K562 (cell line): ENCODE data around the gene MUC5B. TPM values are rescaled to one million over a fixed set of nuclear protein-coding genes. Genes with fewer than 3 reads are reported as not detected.
A peak's percentile ranks its signal among the peaks of the same experiment; 100 is the strongest.

Experiments used
- ATAC-seq: fragments of 200-7000 bp; cut with Tn5 transposase; 3 replicates; pipeline ENCODE4 v1.9.1; 2020; ENCODE audit warnings: moderate library complexity
- BruUV-seq: library from RNA; stranded (reverse); fragments of 400-500 nt; replicated peaks from 2 replicates; lab custom pipeline; 2021; lab: Mats Ljungman, UMichigan
- CTCF ChIA-PET: fragments of 300-600 bp; formaldehyde crosslinking; extraction: SDS; loops from one replicate; lab custom pipeline; 2021; ENCODE audit warnings: low intra/inter-chr PET ratio; lab: Yijun Ruan, JAX
- POLR2A ChIA-PET: fragments of 300-600, 350-650 bp; sonication (Branson Sonifier 250); formaldehyde crosslinking; extraction: SDS; loops from one replicate; lab custom pipeline; 2021; ENCODE audit warnings: antibody characterized with exemption, inconsistent platforms; lab: Yijun Ruan, JAX
- DNase-seq, 4 experiments: peaks; one replicate each; pipeline versions ENCODE4 v3.0.0 to v3.0.0-alpha.2; 2011 to 2018; ENCODE audit warnings: low spot score in 3 of 4, mixed read lengths in 3 of 4; ENCODE audit errors: extremely low read depth in 1 of 4
- FAIRE-seq: peaks from 2 replicates; lab custom pipeline; 2011; peaks lifted over from hg19 to GRCh38; lab: Jason Lieb, UNC
- H2AFZ ChIP-seq: 2 replicates; pipeline ENCODE4 v1.6.0; 2011; ENCODE audit warnings: low read depth, low read length, control low read depth, inconsistent platforms
- H3K27ac ChIP-seq: fragments of 200-600 bp; 3 replicates; pipeline ENCODE4 v1.8.0; 2011; ENCODE audit warnings: low read depth, mild to moderate bottlenecking, control low read depth, inconsistent platforms, low read length, moderate library complexity, mixed read lengths; ENCODE audit errors: extremely low read depth
- H3K27me3 ChIP-seq, 2 experiments: fragments of 300-600 bp in 1 of 2; 2 replicates in 1 of 2; 3 replicates in 1 of 2; pipeline versions ENCODE4 v1.6.0 to v1.8.0; 2011; ENCODE audit warnings: inconsistent platforms in 2 of 2, low read length in 2 of 2, mild to moderate bottlenecking in 1 of 2, mixed read lengths in 1 of 2, moderate library complexity in 1 of 2; ENCODE audit not compliant: control insufficient read depth in 2 of 2, insufficient read depth in 2 of 2
- H3K36me3 ChIP-seq: fragments of 300-600 bp; 3 replicates; pipeline ENCODE4 v1.8.0; 2011; ENCODE audit warnings: mild to moderate bottlenecking, low read length, inconsistent platforms; ENCODE audit not compliant: control insufficient read depth, insufficient read depth
- H3K4me1 ChIP-seq, 2 experiments: fragments of 200-600 bp in 1 of 2; replicated peaks in 1 of 2; 2 replicates in 1 of 2; 3 replicates in 1 of 2; pipeline versions ENCODE4 v1.5.1 to v1.8.0; 2011; ENCODE audit warnings: inconsistent platforms in 2 of 2, low read length in 2 of 2, mild to moderate bottlenecking in 1 of 2, mixed read lengths in 1 of 2, moderate library complexity in 1 of 2; ENCODE audit not compliant: control insufficient read depth in 2 of 2, insufficient read depth in 2 of 2
- H3K4me2 ChIP-seq: 2 replicates; pipeline ENCODE4 v1.6.1; 2011; ENCODE audit warnings: low read length, control low read depth, inconsistent platforms, mixed read lengths; ENCODE audit not compliant: insufficient read depth
- H3K4me3 ChIP-seq: fragments of 200-600 bp; sonication (generic), shearing (Covaris generic); 2 replicates; pipeline ENCODE4 v1.5.1; 2016; ENCODE audit warnings: control low read depth, inconsistent platforms
- H3K79me2 ChIP-seq: fragments of 200-600 bp; 3 replicates; pipeline ENCODE4 v1.8.0; 2011; ENCODE audit warnings: low read length, inconsistent platforms; ENCODE audit not compliant: control insufficient read depth, insufficient read depth
- H3K9ac ChIP-seq, 2 experiments: 2 replicates each; pipeline versions ENCODE4 v1.6.0 to v1.6.1; 2011; ENCODE audit warnings: low read depth in 2 of 2, low read length in 2 of 2, control low read depth in 1 of 2, inconsistent platforms in 1 of 2, mild to moderate bottlenecking in 1 of 2, mixed read lengths in 1 of 2; ENCODE audit not compliant: insufficient read depth in 1 of 2
- H3K9me1 ChIP-seq: one replicate; pipeline ENCODE4 v1.6.0; 2011; ENCODE audit warnings: inconsistent platforms, mild to moderate bottlenecking, low read length, moderate library complexity; ENCODE audit not compliant: control insufficient read depth, insufficient read depth
- H3K9me3 ChIP-seq: replicated peaks from 2 replicates; pipeline ENCODE4 v1.5.1; 2011; ENCODE audit warnings: low read depth, low read length, inconsistent platforms; ENCODE audit not compliant: control insufficient read depth, insufficient read depth
- H4K20me1 ChIP-seq: replicated peaks from 2 replicates; pipeline ENCODE4 v1.6.1; 2011; ENCODE audit warnings: low read length, inconsistent platforms, mixed read lengths; ENCODE audit not compliant: control insufficient read depth, insufficient read depth
- EHMT2 ChIP-seq: fragments of 450-650 bp; IDR thresholded peaks from 2 replicates; pipeline ENCODE4 v1.6.1; 2018; ENCODE audit warnings: antibody characterized with exemption
- NR2C1 ChIP-seq, 2 experiments: fragments of 450-650 bp; IDR thresholded peaks; 2 replicates each; pipeline ENCODE4 v1.6.1; 2017; ENCODE audit warnings: mild to moderate bottlenecking in 2 of 2, antibody characterized with exemption in 1 of 2, inconsistent platforms in 1 of 2, missing compliant biosample characterization in 1 of 2, missing genetic modification characterization in 1 of 2
- PHF8 ChIP-seq: fragments of 200-600 bp; sonication (generic); IDR thresholded peaks from 2 replicates; pipeline ENCODE4 v1.6.1; 2012; ENCODE audit warnings: mixed run types, mild to moderate bottlenecking, inconsistent platforms, low read length, moderate library complexity, borderline replicate concordance
- SPI1 ChIP-seq: IDR thresholded peaks from 2 replicates; pipeline ENCODE4 v1.6.1; 2011; ENCODE audit warnings: low read depth, low read length, control low read depth, borderline replicate concordance
- ZNF24 ChIP-seq: fragments of 450-650 bp; IDR thresholded peaks from 2 replicates; pipeline ENCODE4 v1.6.1; 2016
- ZNF592 ChIP-seq: fragments of 450-650 bp; IDR thresholded peaks from 2 replicates; pipeline ENCODE4 v1.6.1; 2017; ENCODE audit warnings: antibody characterized with exemption, mild to moderate bottlenecking
- WGBS: fragments of 100-300 bp; shearing (Covaris generic); methylation state at CpG from one replicate; pipeline ENCODE4 v1.1.6; 2016; ENCODE audit warnings: low coverage, mixed read lengths; ENCODE audit not compliant: insufficient coverage; ENCODE audit errors: missing lambda C conversion rate; 5-methylcytosine and 5-hydroxymethylcytosine counted together
- in situ Hi-C: fragments of 300-500 bp; cut with MboI; formaldehyde crosslinking; loops from 4 replicates; pipeline ENCODE4 v1.15.0; 2018; ENCODE audit warnings: inconsistent platforms, mixed read lengths
- intact Hi-C: fragments of 100-400 bp; cut with micrococcal nuclease; formaldehyde crosslinking; loops from 2 replicates; pipeline ENCODE4 v1.14.2; 2022
- polyA plus RNA-seq, 8 experiments: library from polyadenylated mRNA; depleted of rRNA in 4 of 8; stranded (reverse) in 5 of 8; unstranded in 3 of 8; fragments of >200 nt; fragmentation: Nextera tagmentation in 2 of 8; fragmentation: Illumina TruSeq in 1 of 8; extraction: Ambion mirVana in 2 of 8; extraction: Trizol in 1 of 8; gene quantifications; 2 replicates each; pipeline versions ENCODE4 v1.2.1 to v1.2.3, GENCODE V29; 2011 to 2014; ENCODE audit warnings: inconsistent platforms in 1 of 8, missing spikeins in 1 of 8
- total RNA-seq, 7 experiments: library from RNA; depleted of rRNA in 6 of 7; stranded (reverse); fragments of >200 nt in 6 of 7; fragmentation: Illumina TruSeq in 2 of 7; extraction: Trizol in 2 of 7; gene quantifications; 2 replicates each; pipeline versions ENCODE4 v1.2.1 to v1.2.3, GENCODE V29; 2011 to 2021; ENCODE audit warnings: low replicate concordance in 1 of 7
- TF ChIP-seq, protein P1 (sequence below): fragments of 250-450 bp; sonication (Bioruptor Pico); IDR thresholded peaks from 2 replicates; pipeline ENCODE4 v1.9.0; 2021; ENCODE audit warnings: mild to moderate bottlenecking

Gene MUC5B
- total and polyA plus RNA-seq, 9 of the 15 experiments (the other 6 are each of a cell fraction or from before 2014, with no cell fraction given): 0.04 to 0.95 TPM; not detected in 7

DNA sequence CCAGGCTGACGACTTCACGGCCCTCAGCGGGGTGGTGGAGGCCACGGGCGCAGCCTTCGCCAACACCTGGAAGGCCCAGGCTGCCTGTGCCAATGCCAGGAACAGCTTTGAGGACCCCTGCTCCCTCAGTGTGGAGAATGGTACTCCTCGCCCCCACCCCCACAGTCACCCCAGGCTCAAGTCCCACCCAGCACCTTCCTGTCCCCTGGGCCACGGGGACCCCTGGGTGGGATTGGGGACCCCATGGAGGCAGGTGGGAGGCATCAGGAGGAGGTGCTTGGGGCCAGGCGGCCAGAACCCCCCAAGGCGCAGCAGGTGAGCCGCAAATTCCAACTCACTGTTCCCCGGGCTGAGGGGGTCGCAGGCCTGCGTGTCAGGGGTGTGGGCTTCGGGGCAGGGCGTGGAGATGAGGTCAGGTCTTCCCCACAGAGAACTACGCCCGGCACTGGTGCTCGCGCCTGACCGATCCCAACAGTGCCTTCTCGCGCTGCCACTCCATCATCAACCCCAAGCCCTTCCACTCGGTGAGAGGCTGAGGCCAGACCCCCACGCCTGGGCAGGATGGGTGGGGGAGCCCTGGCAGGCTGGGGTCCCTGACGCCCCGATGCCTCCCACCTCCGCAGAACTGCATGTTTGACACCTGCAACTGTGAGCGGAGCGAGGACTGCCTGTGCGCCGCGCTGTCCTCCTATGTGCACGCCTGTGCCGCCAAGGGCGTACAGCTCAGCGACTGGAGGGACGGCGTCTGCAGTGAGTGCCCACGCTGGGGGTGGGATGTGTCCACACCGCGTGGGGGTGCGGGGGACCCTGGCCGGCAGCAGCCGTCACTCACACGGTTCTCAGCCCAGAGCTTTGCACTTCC is 9.4 kb downstream of the MUC5B start:
- CTCF ChIA-PET: no interaction called here
- intact Hi-C loops (no loop called here), in situ Hi-C loops (no loop called here)
- no TSS peak for BruUV-seq
- ATAC-seq (no peak), DNase-seq (no peak), FAIRE-seq (no peak)
- Histone ChIP-seq H3K27me3 (peaks cover 0 to 57% of the 10 kb centered on the region in 2 experiments; a peak in 2 of 5 replicates), H3K4me1 (peaks cover 0 to 59% of the 10 kb centered on the region in 2 experiments; a peak in 2 of 5 replicates), H4K20me1 (0 out of 2 replicates have a peak, but pooled peaks cover 9% of the 10 kb centered on the region), H3K4me3 (no peak overlapping the region), H3K9ac (no peak overlapping the region), H3K27ac (no peak overlapping the region), H3K9me1 (peaks cover 2% of the 10 kb centered on the region), H3K9me3 (no peaks in the 10 kb centered on the region), H3K79me2 (no peaks in the 10 kb centered on the region), H2AFZ (no peak overlapping the region), H3K4me2 (no peak overlapping the region), H3K36me3 (no peaks in the 10 kb centered on the region)
- TF ChIP-seq SPI1 (0 out of 2 replicates have a peak, but pooled peaks have one; percentile 28), ZNF24 (no peak)
- 19% methylated on average over 24 of the region's 46 CpGs for WGBS
- POLR2A ChIA-PET: no interaction called here

- no peak overlapping the region for H2AFZ ChIP-seq
- BruUV-seq: no TSS peak
- no peaks in the 10 kb centered on the region for H3K79me2 ChIP-seq
- ATAC-seq (no peak), DNase-seq (no peak), FAIRE-seq (no peak)
- no peak overlapping the region for H3K4me2 ChIP-seq
- peaks cover 0 to 53% of the 10 kb centered on the region in 2 experiments; a peak in 2 of 5 replicates for H3K4me1 ChIP-seq
- peaks cover 2% of the 10 kb centered on the region for H3K9me1 ChIP-seq
- CTCF ChIA-PET: no interaction called here
- H3K27ac ChIP-seq: no peak overlapping the region
- no peak overlapping the region; a peak in 1 of 4 replicates for H3K9ac ChIP-seq
- no peaks in the 10 kb centered on the region for H3K9me3 ChIP-seq
- in situ Hi-C loops: no loop called here
- POLR2A ChIA-PET: no interaction called here
- H4K20me1 ChIP-seq: 0 out of 2 replicates have a peak, but pooled peaks cover 9% of the 10 kb centered on the region
- no peak overlapping the region for H3K4me3 ChIP-seq
- intact Hi-C loops: no loop called here
- no peaks in the 10 kb centered on the region for H3K36me3 ChIP-seq
- 7% methylated on average over 24 of the region's 30 CpGs for WGBS
- H3K27me3 ChIP-seq: peaks cover 0 to 57% of the 10 kb centered on the region in 2 experiments; a peak in 2 of 5 replicates
- no peak for TF ChIP-seq ZNF592
- no peak for TF ChIP-seq PHF8
- TF ChIP-seq, protein P1, sequence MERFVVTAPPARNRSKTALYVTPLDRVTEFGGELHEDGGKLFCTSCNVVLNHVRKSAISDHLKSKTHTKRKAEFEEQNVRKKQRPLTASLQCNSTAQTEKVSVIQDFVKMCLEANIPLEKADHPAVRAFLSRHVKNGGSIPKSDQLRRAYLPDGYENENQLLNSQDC: no peak
- no peak for TF ChIP-seq EHMT2
- no peak for TF ChIP-seq NR2C1 (IDR thresholded peaks at IDR 0.05)
- TF ChIP-seq NR2C1 (tag; IDR thresholded peaks at IDR 0.05): no peak
Measured at GRCh38 chr11:1232883-1233321, 10.0 kb downstream of the MUC5B start.
